Subcutaneous adipose tissue (tissue), 4 donors: ENCODE results near the gene EBLN2. TPM values are rescaled to one million over a fixed set of nuclear protein-coding genes. Genes with fewer than 3 reads are reported as not detected.

Source experiments
- CTCF ChIP-seq: fragments of 450-650 bp; IDR thresholded peaks from one replicate; pipeline ENCODE4 v1.5.1; 2016; ENCODE audit warnings: low read depth, mild to moderate bottlenecking, control low read depth, antibody characterized with exemption, moderate library complexity
- total RNA-seq, 4 donors: library from RNA; depleted of rRNA; stranded (reverse); fragments of >200 nt; gene quantifications; one replicate each; pipeline ENCODE4 v1.1.0, GENCODE V29; 2016

Gene EBLN2
- total RNA-seq, 4 donors from 2014 or later: 6.4 to 8.6 (median 7.6) TPM

- no peak for TF ChIP-seq CTCF
Observed at GRCh38 chr3:73045391-73045790, 16.1 kb upstream of the EBLN2 start.

- TF ChIP-seq CTCF: no peak
Observed at GRCh38 chr3:73046195-73046594, 15.3 kb upstream of the EBLN2 start.

- no peak for TF ChIP-seq CTCF
Observed at GRCh38 chr3:73049319-73049718, 12.1 kb upstream of the EBLN2 start.

GRCh38 chr3:73052857-73053256 is 8.6 kb upstream of the EBLN2 start:
- TF ChIP-seq CTCF: no peak

- TF ChIP-seq CTCF: no peak
Observed at GRCh38 chr3:73055583-73055982, 5.9 kb upstream of the EBLN2 start.

- TF ChIP-seq CTCF: no peak
Observed at GRCh38 chr3:73056014-73056844, 5.2 kb upstream of the EBLN2 start.

GRCh38 chr3:73056845-73057150 is 4.7 kb upstream of the EBLN2 start:
- TF ChIP-seq CTCF: no peak
